SK-N-SH treated with all-trans-retinoic acid at 6 μM for 48 hours (cell line): ENCODE measurements around the gene NDUFS3.

ENCODE experiments used
- ATAC-seq: fragments of 200-7000 bp; cut with Tn5 transposase; 3 replicates; pipeline ENCODE4 v1.9.1; 2020; ENCODE audit warnings: mild to moderate bottlenecking, moderate library complexity
- ARNTL ChIP-seq: fragments of 450-650 bp; formaldehyde crosslinking; IDR thresholded peaks from 2 replicates; pipeline ENCODE4 v1.5.0; 2020; ENCODE audit warnings: low read depth, mild to moderate bottlenecking, moderate library complexity, borderline replicate concordance
- BACH2 ChIP-seq: fragments of 250-450 bp; sonication (Bioruptor Pico); IDR thresholded peaks from 2 replicates; pipeline ENCODE4 v1.9.0; 2021; ENCODE audit warnings: mild to moderate bottlenecking, borderline replicate concordance
- CREB5 ChIP-seq: fragments of 250-450 bp; sonication (Bioruptor Pico); IDR thresholded peaks from 2 replicates; pipeline ENCODE4 v1.5.1; 2020; ENCODE audit warnings: low read depth, mild to moderate bottlenecking, moderate library complexity
- CSDC2 ChIP-seq: fragments of 250-450 bp; sonication (Bioruptor Pico); IDR thresholded peaks from 2 replicates; pipeline ENCODE4 v1.5.0; 2020; ENCODE audit warnings: mild to moderate bottlenecking, moderate library complexity
- CSRNP3 ChIP-seq: fragments of 250-450 bp; sonication (Bioruptor Pico); IDR thresholded peaks from 2 replicates; pipeline ENCODE4 v1.5.1; 2021; ENCODE audit warnings: mild to moderate bottlenecking, moderate library complexity
- ESRRG ChIP-seq: fragments of 250-450 bp; sonication (Bioruptor Pico); IDR thresholded peaks from 2 replicates; pipeline ENCODE4 v1.6.1; 2021; ENCODE audit warnings: mild to moderate bottlenecking
- GLIS3 ChIP-seq: fragments of 250-450 bp; sonication (Bioruptor Pico); IDR thresholded peaks from 2 replicates; pipeline ENCODE4 v1.5.0; 2020; ENCODE audit warnings: mild to moderate bottlenecking, moderate library complexity
- ISL1 ChIP-seq: fragments of 250-450 bp; sonication (Bioruptor Pico); IDR thresholded peaks from 2 replicates; pipeline ENCODE4 v2.1.2; 2022; ENCODE audit warnings: mild to moderate bottlenecking, moderate library complexity
- OSR1 ChIP-seq: fragments of 250-450 bp; sonication (Bioruptor Pico); IDR thresholded peaks from 2 replicates; pipeline ENCODE4 v1.8.0; 2022; ENCODE audit warnings: moderate library complexity, mild to moderate bottlenecking, inconsistent platforms
- PATZ1 ChIP-seq: fragments of 250-450 bp; sonication (Bioruptor Pico); IDR thresholded peaks from 2 replicates; pipeline ENCODE4 v1.8.0; 2020; ENCODE audit warnings: mild to moderate bottlenecking, moderate library complexity, borderline replicate concordance
- POU6F1 ChIP-seq: fragments of 250-450 bp; sonication (Bioruptor Pico); IDR thresholded peaks from 2 replicates; pipeline ENCODE4 v1.8.0; 2021; ENCODE audit warnings: low read depth, mild to moderate bottlenecking, moderate library complexity, borderline replicate concordance
- PPARA ChIP-seq: fragments of 250-450 bp; sonication (Bioruptor Pico); IDR thresholded peaks from 2 replicates; pipeline ENCODE4 v1.5.0; 2020; ENCODE audit warnings: mild to moderate bottlenecking, borderline replicate concordance
- RARB ChIP-seq: fragments of 250-450 bp; sonication (Bioruptor Pico); IDR thresholded peaks from 2 replicates; pipeline ENCODE4 v1.8.0; 2021; ENCODE audit warnings: mild to moderate bottlenecking, moderate library complexity
- SNAI2 ChIP-seq: fragments of 250-450 bp; sonication (Bioruptor Pico); IDR thresholded peaks from 2 replicates; pipeline ENCODE4 v1.5.0; 2020; ENCODE audit warnings: mild to moderate bottlenecking, moderate library complexity
- TCF4 ChIP-seq: fragments of 250-450 bp; sonication (Bioruptor Pico); IDR thresholded peaks from 2 replicates; pipeline ENCODE4 v1.8.0; 2021; ENCODE audit warnings: mild to moderate bottlenecking, moderate library complexity, borderline replicate concordance
- ZFP3 ChIP-seq: fragments of 250-450 bp; sonication (Bioruptor Pico); IDR thresholded peaks from 2 replicates; pipeline ENCODE4 v1.5.0; 2020; ENCODE audit warnings: mild to moderate bottlenecking, moderate library complexity
- ZFP30 ChIP-seq: fragments of 450-650 bp; formaldehyde crosslinking; IDR thresholded peaks from 2 replicates; pipeline ENCODE4 v1.5.0; 2022; ENCODE audit warnings: mild to moderate bottlenecking, moderate library complexity
- ZNF565 ChIP-seq: fragments of 450-650 bp; formaldehyde crosslinking; conservative IDR thresholded peaks from 2 replicates; pipeline ENCODE4 v1.5.0; 2020; ENCODE audit warnings: low read depth, mild to moderate bottlenecking, moderate library complexity
- ZNF8 ChIP-seq: fragments of 450-650 bp; formaldehyde crosslinking; IDR thresholded peaks from 2 replicates; pipeline ENCODE4 v1.5.0; 2020; ENCODE audit warnings: mild to moderate bottlenecking, moderate library complexity

Gene NDUFS3

GRCh38 chr11:47611348-47611794, 32.5 kb downstream of the NDUFS3 start:
- no peak for TF ChIP-seq ZNF565 (CRISPR knock-in tag)
- ATAC-seq = no peak

GRCh38 chr11:47615249-47615648, 36.4 kb downstream of the NDUFS3 start:
- no peak for ATAC-seq

GRCh38 chr11:47616726-47617416, 38.0 kb downstream of the NDUFS3 start:
- TF ChIP-seq ZFP30 (CRISPR knock-in tag) = no peak
- TF ChIP-seq RARB = no peak
- TF ChIP-seq OSR1 (CRISPR knock-in tag) = no peak
- TF ChIP-seq GLIS3 (CRISPR knock-in tag) = no peak
- peak; percentile 94 for ATAC-seq

More at GRCh38 chr11:47615249-47615648, 36.4 kb downstream of the NDUFS3 start:
- TF ChIP-seq SNAI2 (CRISPR knock-in tag) = no peak
- TF ChIP-seq POU6F1 (CRISPR knock-in tag) = no peak
- TF ChIP-seq ESRRG = no peak
- TF ChIP-seq PPARA = no peak
- no peak for TF ChIP-seq ZFP30 (CRISPR knock-in tag)
- no peak for TF ChIP-seq PATZ1
- no peak for TF ChIP-seq RARB
- no peak for TF ChIP-seq TCF4 (CRISPR knock-in tag)
- no peak for TF ChIP-seq CREB5
- no peak for TF ChIP-seq ISL1 (CRISPR knock-in tag)
- no peak for TF ChIP-seq CSRNP3 (CRISPR knock-in tag)
- TF ChIP-seq BACH2 (CRISPR knock-in tag) = no peak
- no peak for TF ChIP-seq ZFP3 (CRISPR knock-in tag)
- TF ChIP-seq CSDC2 (CRISPR knock-in tag) = no peak
- TF ChIP-seq ZNF565 (CRISPR knock-in tag) = no peak
- TF ChIP-seq ZNF8 (CRISPR knock-in tag) = no peak

- peak; percentile 35 for ATAC-seq
- TF ChIP-seq CREB5 (no peak), ARNTL (no peak), CSRNP3 (CRISPR knock-in tag) (no peak), TCF4 (CRISPR knock-in tag) (no peak), ZFP3 (CRISPR knock-in tag) (0 out of 2 replicates have a peak, but pooled peaks have one; percentile 49), OSR1 (CRISPR knock-in tag) (no peak)
- TF ChIP-seq, all 23 proteins: peak for 1
Observed at GRCh38 chr11:47617417-47617809, 38.5 kb downstream of the NDUFS3 start.
